ENCODE data around the gene PPP1R3C. TPM values are rescaled to one million over a fixed set of nuclear protein-coding genes. Genes with fewer than 3 reads are reported as not detected.

PPP1R3C gene
- total and polyA plus RNA-seq, 4 donors, result 2.2 to 88.4 (median 11.8) TPM

DNA sequence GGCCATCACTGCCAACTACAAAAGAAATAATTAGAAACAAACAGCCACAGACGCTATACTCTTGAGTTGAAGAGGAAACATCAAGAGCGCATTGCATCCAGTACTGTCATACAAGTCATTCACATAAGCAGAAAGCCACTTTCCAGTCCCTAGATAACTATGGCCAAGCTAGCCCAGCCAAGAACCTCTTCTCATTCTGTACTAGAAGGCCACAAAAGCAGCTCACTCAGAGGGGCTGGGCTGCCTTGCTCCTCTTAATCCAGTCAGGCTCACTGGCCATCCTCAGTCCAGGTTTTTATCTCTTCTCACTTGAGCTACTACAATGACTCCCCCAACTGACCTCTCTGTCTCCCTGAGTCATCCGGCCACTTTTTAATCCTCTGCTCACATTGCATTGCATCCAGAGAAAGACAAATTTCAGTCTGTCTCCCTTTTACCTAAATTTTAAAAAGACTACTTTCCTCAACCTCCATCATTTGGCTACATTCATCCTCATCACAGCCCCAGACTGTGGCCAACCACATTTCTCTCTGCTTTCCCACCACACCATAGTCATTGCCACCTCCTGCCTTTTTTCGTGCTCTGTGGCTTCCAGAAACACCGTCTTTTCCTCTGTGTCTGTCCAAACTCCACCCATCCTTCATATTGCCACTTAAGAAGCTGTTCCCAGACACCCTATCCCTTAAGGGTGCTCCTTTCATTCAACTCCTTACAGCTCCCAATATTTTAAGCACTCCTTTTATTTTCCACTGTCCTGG, 25.0 kb downstream of the PPP1R3C start:
- Histone ChIP-seq H3K36me3 (ENCODE audit: control insufficient read depth in 4 of 4, insufficient read depth in 4 of 4, low read length in 4 of 4) (no peaks in the 10 kb centered on the region), H3K9ac (ENCODE audit: insufficient read depth in 1 of 2, low read length in 2 of 2) (no peak overlapping the region), H3K27ac (ENCODE audit: low read depth in 1 of 2, low read length in 1 of 2) (peak overlapping the region; percentile 64 to 87), H3K27me3 (ENCODE audit: control insufficient read depth in 3 of 3, insufficient read depth in 3 of 3, low read length in 2 of 3) (no peaks in the 10 kb centered on the region), H3K4me1 (ENCODE audit: control insufficient read depth in 5 of 5, insufficient read depth in 5 of 5, low read length in 5 of 5) (peaks cover 2 to 69% (median 38%) of the 10 kb centered on the region in 5 donors), H3K9me3 (ENCODE audit: control insufficient read depth in 4 of 4, insufficient read depth in 3 of 4, low read length in 3 of 4) (no peaks in the 10 kb centered on the region), H3K4me3 (no peak overlapping the region)
- TF ChIP-seq, protein P1, sequence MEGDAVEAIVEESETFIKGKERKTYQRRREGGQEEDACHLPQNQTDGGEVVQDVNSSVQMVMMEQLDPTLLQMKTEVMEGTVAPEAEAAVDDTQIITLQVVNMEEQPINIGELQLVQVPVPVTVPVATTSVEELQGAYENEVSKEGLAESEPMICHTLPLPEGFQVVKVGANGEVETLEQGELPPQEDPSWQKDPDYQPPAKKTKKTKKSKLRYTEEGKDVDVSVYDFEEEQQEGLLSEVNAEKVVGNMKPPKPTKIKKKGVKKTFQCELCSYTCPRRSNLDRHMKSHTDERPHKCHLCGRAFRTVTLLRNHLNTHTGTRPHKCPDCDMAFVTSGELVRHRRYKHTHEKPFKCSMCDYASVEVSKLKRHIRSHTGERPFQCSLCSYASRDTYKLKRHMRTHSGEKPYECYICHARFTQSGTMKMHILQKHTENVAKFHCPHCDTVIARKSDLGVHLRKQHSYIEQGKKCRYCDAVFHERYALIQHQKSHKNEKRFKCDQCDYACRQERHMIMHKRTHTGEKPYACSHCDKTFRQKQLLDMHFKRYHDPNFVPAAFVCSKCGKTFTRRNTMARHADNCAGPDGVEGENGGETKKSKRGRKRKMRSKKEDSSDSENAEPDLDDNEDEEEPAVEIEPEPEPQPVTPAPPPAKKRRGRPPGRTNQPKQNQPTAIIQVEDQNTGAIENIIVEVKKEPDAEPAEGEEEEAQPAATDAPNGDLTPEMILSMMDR (IDR thresholded peaks at IDR 0.05; ENCODE audit: control extremely low read depth, extremely low read depth), result no peak
- DNase-seq, result peak in 2 of 3 donors; percentile 64 to 69
- 50 to 62% methylated on average over 5 of the region's 5 CpGs for WGBS, 2 donors
- ATAC-seq (ENCODE audit: insufficient read depth, low FRiP score), result no peak

DNA sequence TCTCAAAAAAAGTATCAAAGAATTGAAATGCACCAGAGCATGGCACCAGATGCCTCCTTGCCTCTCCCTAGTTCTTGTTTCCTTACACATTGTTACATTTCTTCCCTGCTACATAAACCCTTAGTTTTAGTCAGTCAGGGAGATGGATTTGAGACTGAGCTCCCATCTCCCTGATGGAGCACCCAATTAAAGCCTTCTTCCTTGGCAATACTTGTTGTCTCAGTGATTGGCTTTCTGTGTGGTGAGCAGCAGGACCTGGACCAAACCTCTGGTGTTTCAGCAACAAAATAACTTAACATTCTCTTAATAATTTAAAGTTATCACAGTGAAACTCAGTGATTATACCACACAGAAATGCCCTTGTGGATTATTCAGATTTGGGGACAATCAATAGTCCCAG, 26.9 kb downstream of the PPP1R3C start:
- DNase-seq, result no peak
- ATAC-seq (ENCODE audit: insufficient read depth, low FRiP score), result no peak
- TF ChIP-seq, protein P1 (IDR thresholded peaks at IDR 0.05; ENCODE audit: control extremely low read depth, extremely low read depth), result no peak
- no peaks in the 10 kb centered on the region for H3K36me3 ChIP-seq (ENCODE audit: control insufficient read depth in 4 of 4, insufficient read depth in 4 of 4, low read length in 4 of 4)
- H3K4me3 ChIP-seq, result no peak overlapping the region
- H3K4me1 ChIP-seq (ENCODE audit: control insufficient read depth in 5 of 5, insufficient read depth in 5 of 5, low read length in 5 of 5), result peaks cover 2 to 62% (median 34%) of the 10 kb centered on the region in 5 donors
- H3K9ac ChIP-seq (ENCODE audit: insufficient read depth in 1 of 2, low read length in 2 of 2), result no peak overlapping the region
- H3K9me3 ChIP-seq (ENCODE audit: control insufficient read depth in 4 of 4, insufficient read depth in 3 of 4, low read length in 3 of 4), result no peaks in the 10 kb centered on the region
- no peak overlapping the region for H3K27ac ChIP-seq (ENCODE audit: low read depth in 1 of 2, low read length in 1 of 2)
- H3K27me3 ChIP-seq (ENCODE audit: control insufficient read depth in 3 of 3, insufficient read depth in 3 of 3, low read length in 2 of 3), result no peaks in the 10 kb centered on the region

DNA sequence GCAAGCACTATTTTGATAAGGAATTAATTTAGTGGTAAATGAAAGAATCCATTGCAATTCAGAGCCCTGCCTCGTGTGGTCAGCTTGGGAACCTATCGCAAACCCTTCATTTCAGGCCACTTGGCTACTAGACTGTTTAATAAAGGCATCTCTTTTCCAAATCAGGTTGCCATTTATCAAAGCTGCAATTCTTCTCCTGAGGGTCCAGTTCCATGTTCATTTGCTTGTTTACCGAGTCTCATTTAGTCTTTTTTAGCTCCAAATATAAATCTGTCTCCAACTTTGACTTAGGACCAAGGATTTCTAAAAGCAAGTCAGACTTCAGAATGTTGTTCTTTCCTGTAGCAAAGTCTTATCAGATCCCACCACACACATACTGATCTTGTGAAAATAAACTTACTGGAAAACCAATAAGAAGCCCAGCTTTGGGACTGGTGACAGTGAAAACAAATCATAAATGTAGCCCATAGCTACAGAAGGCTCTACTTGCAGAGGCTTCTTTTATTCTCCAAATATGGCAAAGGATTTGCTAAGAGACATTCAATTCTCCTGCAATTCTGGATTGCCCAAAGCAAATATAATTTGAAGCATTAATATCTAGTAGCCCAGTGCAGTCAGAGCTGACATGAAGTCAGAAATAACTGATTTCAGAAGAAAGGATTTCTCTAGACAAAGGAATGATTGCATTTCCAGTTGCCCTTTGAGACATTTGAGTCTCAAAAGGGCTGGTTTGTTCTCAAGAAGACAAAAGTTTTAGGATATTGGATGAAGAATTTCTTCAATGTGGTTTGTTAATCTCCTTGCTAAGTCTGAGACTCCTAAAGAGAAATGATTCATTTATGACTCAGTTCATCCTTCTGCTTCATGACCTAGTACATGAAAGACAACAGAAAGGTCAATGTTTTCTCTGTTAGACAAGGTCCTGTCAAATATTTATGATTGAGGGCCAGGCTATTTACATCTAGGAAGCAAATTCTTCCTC, 28.0 kb downstream of the PPP1R3C start:
- Histone ChIP-seq H3K9ac (ENCODE audit: insufficient read depth in 1 of 2, low read length in 2 of 2) (no peak overlapping the region), H3K27me3 (ENCODE audit: control insufficient read depth in 3 of 3, insufficient read depth in 3 of 3, low read length in 2 of 3) (no peaks in the 10 kb centered on the region), H3K4me1 (ENCODE audit: control insufficient read depth in 5 of 5, insufficient read depth in 5 of 5, low read length in 5 of 5) (peaks cover 2 to 51% (median 30%) of the 10 kb centered on the region in 5 donors), H3K27ac (ENCODE audit: low read depth in 1 of 2, low read length in 1 of 2) (peak overlapping the region in 1 of 2 donors; percentile 26), H3K36me3 (ENCODE audit: control insufficient read depth in 4 of 4, insufficient read depth in 4 of 4, low read length in 4 of 4) (no peaks in the 10 kb centered on the region), H3K4me3 (no peak overlapping the region), H3K9me3 (ENCODE audit: control insufficient read depth in 4 of 4, insufficient read depth in 3 of 4, low read length in 3 of 4) (no peaks in the 10 kb centered on the region)
- peak in 2 of 3 donors; percentile 65 to 70 for DNase-seq
- ATAC-seq (ENCODE audit: insufficient read depth, low FRiP score), result no peak
- TF ChIP-seq, protein P1 (IDR thresholded peaks at IDR 0.05; ENCODE audit: control extremely low read depth, extremely low read depth), result no peak
- 62% methylated on average over 3 of the region's 3 CpGs for WGBS, 2 donors

All from lung (tissue), 12 donors.